Measurements from ENCODE around the gene DRAM1.
"Not testable (repeated sequence)": the region's sequence is repeated elsewhere in the genome, so short reads cannot be mapped to it uniquely, and the experiment has no call there.

Gene DRAM1, protein sequence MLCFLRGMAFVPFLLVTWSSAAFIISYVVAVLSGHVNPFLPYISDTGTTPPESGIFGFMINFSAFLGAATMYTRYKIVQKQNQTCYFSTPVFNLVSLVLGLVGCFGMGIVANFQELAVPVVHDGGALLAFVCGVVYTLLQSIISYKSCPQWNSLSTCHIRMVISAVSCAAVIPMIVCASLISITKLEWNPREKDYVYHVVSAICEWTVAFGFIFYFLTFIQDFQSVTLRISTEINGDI

GRCh38 chr12:101876861-101877805 lies at the start of gene DRAM1:
DRAM1 (plus strand) TSS chr12:101877580; CDS start chr12:101877790, 210 bp downstream.
- FAIRE-seq, result no peak

DNA sequence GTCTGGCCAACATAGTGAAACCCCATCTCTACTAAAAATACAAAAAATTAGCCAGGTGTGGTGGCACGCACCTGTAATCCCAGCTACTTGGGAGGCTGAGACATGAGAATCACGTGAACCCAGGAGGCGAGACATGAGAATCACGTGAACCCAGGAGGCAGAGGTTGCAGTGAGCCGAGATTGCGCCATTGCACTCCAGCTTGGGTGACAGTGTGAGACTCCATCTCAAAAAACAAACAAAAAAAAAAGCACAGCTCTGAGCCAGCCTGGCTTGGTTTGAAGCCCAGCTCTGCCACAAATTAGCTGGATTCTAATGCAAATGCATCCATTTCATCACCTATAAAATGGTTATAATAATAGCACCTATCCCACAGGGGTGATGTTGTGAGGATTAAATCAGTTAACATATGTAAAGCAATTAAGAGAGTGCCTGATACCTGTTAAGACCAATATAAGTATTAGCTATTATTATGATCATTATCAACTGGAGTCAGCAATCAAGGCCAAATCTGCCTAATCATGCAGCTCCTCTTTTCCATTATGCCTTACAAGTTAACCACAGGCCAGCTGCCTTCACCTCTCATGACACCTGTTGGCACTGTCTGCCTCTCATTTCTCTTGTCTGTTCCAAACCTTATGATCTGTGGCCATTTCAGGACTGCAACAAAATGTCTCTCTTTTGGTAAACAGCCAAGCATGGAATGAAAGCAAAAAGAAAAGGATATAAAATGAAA lies 48.8 kb upstream of the DRAM1 start:
- FAIRE-seq (no peak), DNase-seq (ENCODE audit: insufficient read length, low spot score) (no peak)

More at GRCh38 chr12:101876861-101877805, at the start of gene DRAM1:
- peak; percentile 71 for DNase-seq (ENCODE audit: insufficient read length, low spot score)

DNA sequence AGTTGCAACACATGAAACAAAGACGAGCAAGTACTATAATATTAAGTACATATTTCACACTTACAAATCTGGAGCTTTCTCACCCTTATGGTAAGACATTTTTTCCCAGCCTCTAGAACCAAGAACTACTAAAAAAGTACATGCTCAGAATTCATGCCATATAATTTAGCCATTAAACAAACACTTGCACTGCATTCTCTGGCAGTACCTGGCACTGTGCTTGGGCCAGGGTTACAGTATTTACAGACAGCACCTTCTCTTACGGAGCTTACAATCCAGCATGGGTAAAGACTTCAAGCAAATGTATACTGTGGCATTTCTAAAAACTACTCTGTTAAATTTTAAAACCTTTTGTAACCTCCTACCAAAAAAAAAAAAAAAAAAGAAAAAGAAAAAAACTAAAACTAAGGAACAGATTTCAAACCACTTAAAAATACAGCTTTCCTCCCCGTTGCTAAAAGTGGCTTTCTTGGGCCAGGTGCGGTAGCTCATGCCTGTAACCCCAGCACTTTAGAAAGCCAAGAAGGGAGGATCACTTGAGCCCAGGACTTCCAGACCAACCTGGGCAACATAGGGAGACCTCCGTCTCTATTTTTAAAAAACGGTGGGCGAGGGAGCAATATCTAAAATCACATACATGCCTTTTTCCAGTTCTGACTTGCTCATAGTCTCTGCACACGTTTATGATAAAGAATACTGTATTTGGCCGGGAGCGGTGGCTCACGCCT lies 47.6 kb upstream of the DRAM1 start:
- DNase-seq (ENCODE audit: insufficient read length, low spot score) (no peak), FAIRE-seq (no peak)

DNA sequence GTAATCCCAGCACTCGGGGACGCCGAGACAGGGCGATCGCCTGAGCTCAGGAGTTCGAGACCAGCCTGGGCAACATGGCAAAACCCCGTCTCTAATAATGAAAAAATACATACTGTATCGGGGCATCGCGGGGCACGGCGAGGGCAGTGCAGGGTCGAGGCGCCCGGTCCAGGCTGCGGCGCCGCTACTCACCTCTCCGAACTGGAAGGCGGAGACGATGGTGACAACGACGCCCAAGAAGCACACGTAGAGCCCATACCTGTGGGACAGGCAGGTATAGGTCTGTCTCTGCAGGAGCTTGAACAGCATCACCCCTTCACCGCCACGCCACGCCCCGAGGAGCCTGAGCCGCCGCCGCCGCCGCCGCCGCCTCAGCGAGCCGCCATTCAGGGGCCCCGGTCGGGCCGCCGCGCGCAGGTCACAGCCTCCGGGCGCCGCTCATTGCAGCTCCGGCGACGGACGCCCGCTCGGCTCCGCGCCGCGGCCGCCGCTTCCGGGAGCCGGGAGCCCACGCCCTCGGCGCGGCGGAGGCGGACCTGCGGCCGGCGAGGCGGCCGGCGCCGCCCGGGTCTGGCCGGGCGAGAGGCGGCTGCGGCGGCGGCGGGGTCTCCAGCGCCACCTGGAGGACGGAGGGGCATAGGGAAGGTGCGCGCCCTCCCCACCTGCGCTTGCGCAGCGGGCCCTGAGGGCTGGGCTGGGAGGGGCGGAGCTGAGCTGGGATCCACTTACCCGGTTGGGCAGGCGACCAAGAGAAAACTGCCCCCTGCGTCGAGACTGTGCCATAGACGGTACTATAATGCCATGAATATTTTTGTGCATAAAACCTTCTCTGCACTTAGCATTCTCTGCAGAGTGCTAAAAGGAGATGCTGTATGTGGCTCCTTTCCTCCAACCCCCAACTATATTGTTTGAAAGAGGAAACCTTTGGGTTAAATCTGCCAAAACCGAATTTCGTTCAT lies 46.7 kb upstream of the DRAM1 start, which contains the start of gene GNPTAB:
TSS of gene GNPTAB (minus strand) at position 593 of the 959 bp plus-strand sequence. CDS start at position 309, 284 bp downstream.
- FAIRE-seq, result no peak
- peak; percentile 97 for DNase-seq (ENCODE audit: insufficient read length, low spot score)

GRCh38 chr12:101832030-101832429 lies 45.4 kb upstream of the DRAM1 start:
- DNase-seq (ENCODE audit: insufficient read length, low spot score) (no peak), FAIRE-seq (no peak)

DNA sequence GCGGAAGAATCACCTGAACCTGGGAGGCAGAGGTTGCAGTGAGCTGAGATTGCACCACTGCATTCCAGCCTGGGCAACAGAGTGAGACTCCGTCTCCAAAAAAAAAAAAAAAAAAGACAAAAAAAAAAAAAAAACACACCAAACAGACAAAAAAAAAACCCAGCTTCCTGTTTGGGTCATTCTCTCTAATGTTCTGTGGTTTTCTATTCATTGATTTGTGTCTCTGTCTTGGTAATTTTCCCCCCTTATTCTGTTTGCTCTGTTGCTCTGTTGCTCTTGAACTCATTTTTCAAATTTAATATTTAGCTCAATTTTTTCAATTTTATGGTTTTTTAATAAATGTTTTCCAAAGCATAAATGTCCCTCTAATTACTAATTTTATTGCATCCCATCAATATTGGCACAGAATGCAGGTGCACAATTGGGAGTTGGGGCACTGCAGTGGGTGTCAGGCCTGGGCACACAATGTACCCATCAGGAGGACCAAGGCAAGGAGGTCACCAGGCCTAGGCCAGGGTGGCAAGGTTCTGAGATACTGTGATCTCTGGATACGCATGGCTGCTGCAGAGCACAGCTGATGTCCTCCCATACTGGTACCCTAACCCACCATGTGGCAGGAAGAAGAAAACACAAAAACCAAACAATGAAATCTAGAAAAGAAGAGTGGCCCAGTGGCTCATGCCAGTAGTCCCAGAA lies 38.6 kb upstream of the DRAM1 start:
- no peak for FAIRE-seq
- DNase-seq (ENCODE audit: insufficient read length, low spot score), result no peak

- peak; percentile 53 for DNase-seq (ENCODE audit: insufficient read length, low spot score)
- FAIRE-seq, result no peak
Measured at GRCh38 chr12:101839324-101840283, 37.8 kb upstream of the DRAM1 start.

DNA sequence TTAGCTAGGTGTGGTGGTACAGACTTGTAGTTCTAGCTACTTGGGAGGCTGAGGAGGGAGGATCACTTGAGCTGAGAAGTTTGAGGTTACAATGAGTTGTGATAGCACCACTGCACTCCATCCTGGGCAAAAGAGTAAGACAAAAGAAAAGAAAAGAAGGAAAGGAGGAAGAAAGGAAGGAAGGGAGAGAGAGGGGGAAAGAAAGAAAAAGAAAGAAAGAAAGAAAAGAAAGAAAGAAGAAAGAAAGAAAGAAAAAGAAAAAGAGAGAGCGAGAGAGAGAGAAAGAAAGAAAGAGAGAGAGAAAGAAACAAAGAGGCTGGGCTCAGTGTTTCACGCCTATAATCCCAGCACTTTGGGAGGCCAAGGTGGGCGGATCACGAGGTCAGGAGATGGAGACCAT lies 36.3 kb upstream of the DRAM1 start:
- FAIRE-seq (no peak), DNase-seq (ENCODE audit: insufficient read length, low spot score) (no peak)

GRCh38 chr12:101845137-101845711 lies 32.2 kb upstream of the DRAM1 start:
- FAIRE-seq (no peak), DNase-seq (ENCODE audit: insufficient read length, low spot score) (no peak)

- FAIRE-seq (no peak), DNase-seq (ENCODE audit: insufficient read length, low spot score) (no peak)
Measured at GRCh38 chr12:101847325-101847724, 30.1 kb upstream of the DRAM1 start.

DNA sequence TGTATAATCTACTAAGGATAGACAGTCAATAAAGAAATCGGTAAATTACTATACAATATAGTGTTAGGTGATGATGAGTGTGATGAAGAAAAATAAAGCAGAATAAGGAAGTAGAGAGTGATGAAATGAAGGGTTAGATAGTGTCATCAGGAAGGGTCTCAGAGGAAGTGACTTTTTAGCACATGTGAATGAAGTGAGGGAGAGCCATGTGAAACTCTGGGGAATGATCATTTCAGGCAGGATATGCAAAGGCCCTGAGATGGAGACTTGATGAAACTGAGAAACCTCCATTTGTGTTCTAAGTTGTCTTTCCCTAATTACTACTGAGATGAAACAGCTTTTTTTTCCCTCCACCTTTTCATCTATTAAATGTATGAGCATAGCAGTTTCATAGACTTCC lies 27.2 kb upstream of the DRAM1 start:
- FAIRE-seq (no peak), DNase-seq (ENCODE audit: insufficient read length, low spot score) (no peak)

DNA sequence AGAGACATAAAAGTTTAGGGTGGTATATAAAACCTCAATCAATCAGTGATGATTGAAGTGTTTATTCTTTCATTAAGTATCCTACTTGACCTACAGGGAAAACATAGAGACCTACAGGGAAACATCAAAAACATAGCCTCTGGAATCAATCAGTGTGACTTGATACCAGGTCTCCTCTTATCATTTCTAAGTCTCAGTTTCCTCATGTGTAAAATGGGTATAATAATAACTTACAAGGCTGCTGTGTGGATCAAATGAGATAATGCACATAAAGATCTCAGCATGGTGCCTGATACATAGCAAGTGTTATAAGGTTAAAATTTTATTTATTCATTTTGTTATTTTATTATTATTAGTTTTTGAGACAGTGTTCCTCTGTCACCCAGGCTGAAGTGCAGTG lies 24.4 kb upstream of the DRAM1 start:
- DNase-seq (ENCODE audit: insufficient read length, low spot score), result no peak
- no peak for FAIRE-seq

- no peak for FAIRE-seq
- no peak for DNase-seq (ENCODE audit: insufficient read length, low spot score)
Measured at GRCh38 chr12:101854747-101855146, 22.6 kb upstream of the DRAM1 start.

DNA sequence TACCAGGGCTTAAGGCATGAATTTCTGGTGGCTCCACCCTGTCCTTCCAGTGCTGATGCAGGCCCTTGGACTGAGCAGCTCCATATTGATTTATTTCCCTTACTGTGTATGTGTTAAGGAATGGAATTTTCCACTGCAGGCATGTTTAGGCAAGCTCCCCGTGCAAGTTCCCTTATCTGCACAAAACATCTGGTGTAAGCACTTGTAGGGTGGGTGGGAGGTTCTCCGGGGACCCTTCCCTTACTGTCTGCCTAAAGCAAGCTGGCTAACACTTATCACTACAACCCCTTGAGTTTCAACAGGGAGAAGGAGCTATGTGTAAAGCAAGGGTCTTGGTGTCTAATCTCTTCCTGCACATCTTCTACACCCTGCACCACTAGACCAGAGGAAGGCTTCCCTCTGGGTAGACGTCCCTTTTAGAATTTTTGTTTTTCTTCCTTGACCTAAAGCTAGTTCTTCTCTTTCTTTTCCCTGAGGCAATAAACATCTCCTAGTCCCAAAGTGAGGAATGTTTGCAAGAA lies 22.0 kb upstream of the DRAM1 start:
- FAIRE-seq (no peak), DNase-seq (ENCODE audit: insufficient read length, low spot score) (no peak)

DNA sequence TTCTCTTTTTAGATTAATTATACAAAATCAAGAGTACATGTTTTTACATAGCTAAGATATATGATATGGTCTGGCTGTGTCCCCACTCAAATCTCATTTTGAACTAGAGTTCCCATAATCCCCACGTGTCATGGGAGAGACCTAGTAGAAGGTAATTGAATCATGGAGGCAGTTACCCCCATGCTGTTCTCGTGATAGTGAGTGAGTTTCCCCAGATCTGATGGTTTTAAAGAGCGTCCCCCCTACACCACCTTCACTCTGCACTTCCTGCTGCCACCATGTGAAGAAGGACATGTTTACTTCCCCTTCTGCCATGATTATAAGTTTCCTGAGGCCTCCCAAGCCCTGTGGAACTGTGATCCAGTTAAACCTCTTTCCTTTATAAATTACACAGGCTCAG lies 21.4 kb upstream of the DRAM1 start:
- DNase-seq (ENCODE audit: insufficient read length, low spot score) (no peak), FAIRE-seq (no peak)

GRCh38 chr12:101856614-101857013 lies 20.8 kb upstream of the DRAM1 start:
- FAIRE-seq; DNase-seq (ENCODE audit: insufficient read length, low spot score): not testable (repeated sequence)

- FAIRE-seq, result peak; percentile 13
Measured at GRCh38 chr12:101857043-101857558, 20.3 kb upstream of the DRAM1 start.

More at GRCh38 chr12:101857043-101857558, 20.3 kb upstream of the DRAM1 start:
- DNase-seq (ENCODE audit: insufficient read length, low spot score), result peak; percentile 75
